IgD-negative memory B cell (primary cell): Measurements from ENCODE around the gene ATF7IP. TPM values are rescaled to one million over a fixed set of nuclear protein-coding genes. Genes with fewer than 3 reads are reported as not detected.

Experiments
- H3K27ac Mint-ChIP-seq, 3 donors: one replicate each; pipeline ENCODE4 v1.8.0; 2020 to 2022; ENCODE audit warnings: mild to moderate bottlenecking in 3 of 3, mixed read lengths in 3 of 3, moderate library complexity in 1 of 3
- H3K27me3 Mint-ChIP-seq: one replicate; pipeline ENCODE4 v1.8.0; 2021; ENCODE audit warnings: mixed read lengths
- H3K36me3 Mint-ChIP-seq: one replicate; pipeline ENCODE4 v1.8.0; 2020; ENCODE audit warnings: mild to moderate bottlenecking, mixed read lengths
- H3K4me1 Mint-ChIP-seq, 3 donors: one replicate each; pipeline ENCODE4 v1.8.0; 2020 to 2022; ENCODE audit warnings: mixed read lengths in 3 of 3, mild to moderate bottlenecking in 1 of 3
- H3K4me3 Mint-ChIP-seq, 4 donors: one replicate each; pipeline ENCODE4 v1.8.0; 2020 to 2022; ENCODE audit warnings: mild to moderate bottlenecking in 4 of 4, mixed read lengths in 4 of 4, moderate library complexity in 3 of 4
- H3K9me3 Mint-ChIP-seq, 3 donors: one replicate each; pipeline ENCODE4 v1.8.0; 2020 to 2021; ENCODE audit warnings: mixed read lengths in 3 of 3, mild to moderate bottlenecking in 1 of 3
- polyA plus RNA-seq: library from polyadenylated mRNA; unstranded; fragments of 300-500 nt; fragmentation: Illumina TruSeq; gene quantifications from one replicate; pipeline ENCODE4 v1.2.3, GENCODE V29; 2021

The ATF7IP gene
- polyA plus RNA-seq, 1 donor from 2014 or later = 126 TPM

DNA sequence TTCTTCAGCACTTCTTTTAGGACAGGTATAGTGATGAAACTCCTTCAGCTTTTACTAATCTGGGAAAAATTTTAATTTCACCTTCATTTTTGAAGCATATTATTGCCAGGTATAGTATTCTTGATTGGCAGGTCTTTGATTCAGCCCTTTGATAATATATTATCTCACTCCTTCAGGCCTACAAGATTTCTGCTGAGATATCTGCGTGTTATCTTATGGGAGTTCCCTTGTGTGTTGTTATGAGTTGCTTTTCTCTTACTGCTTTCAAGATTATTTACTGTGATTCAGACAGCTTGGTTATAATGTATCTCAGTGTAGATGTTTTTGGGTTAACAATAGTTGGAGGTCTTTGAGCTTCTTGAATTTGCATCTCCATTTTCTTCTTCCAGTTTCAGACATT is 87.4 kb downstream of the ATF7IP start:
- Mint-ChIP-seq H3K4me3 (no peak overlapping the region), H3K9me3 (peaks cover 0 to 3% (median 0%) of the 10 kb centered on the region in 3 donors), H3K27me3 (no peaks in the 10 kb centered on the region), H3K4me1 (peaks cover 16 to 37% (median 36%) of the 10 kb centered on the region in 3 donors), H3K36me3 (peaks cover 11% of the 10 kb centered on the region), H3K27ac (peak overlapping the region; percentile 33 to 65 (median 55))

DNA sequence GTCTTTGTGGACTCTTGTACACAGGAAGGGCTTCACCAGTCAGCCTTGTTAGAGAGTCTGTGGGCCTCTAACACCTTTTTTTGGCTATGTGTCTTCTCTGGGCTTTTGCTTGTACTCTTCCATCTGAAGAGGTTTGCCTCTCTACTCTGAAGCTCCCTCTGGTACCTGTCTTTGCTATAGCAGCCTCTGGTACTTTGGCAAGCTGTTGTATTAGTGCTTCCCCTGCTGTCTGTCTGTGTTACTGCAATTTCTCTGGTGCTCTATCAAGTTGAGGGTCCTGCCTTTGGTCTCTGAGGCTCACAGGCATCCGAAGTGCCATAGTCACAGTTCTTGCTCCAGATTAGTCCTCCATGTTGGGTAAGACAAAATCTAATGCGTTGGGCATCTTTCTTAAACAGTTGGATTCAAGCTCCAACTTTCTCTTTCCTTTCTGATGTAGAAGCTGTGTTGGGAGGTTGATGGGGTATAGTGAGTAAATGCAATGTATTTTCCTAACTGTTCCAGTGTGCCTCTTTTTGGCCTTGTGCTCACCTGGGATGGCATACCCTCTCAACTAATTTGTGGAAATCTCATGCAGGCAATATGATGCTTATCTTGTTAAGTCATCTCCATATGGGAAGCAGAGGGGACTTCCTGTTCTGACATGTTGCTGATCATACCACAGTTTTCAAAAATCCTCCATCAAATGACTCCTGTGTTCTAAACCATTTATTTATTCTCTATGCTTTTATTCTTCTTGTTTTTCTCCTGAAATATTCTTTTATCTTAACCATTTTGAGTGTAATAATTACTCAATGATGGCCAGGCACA is 88.8 kb downstream of the ATF7IP start:
- H3K4me3 Mint-ChIP-seq = peak overlapping the region in 1 of 4 donors; percentile 72
- no peaks in the 10 kb centered on the region for H3K27me3 Mint-ChIP-seq
- peak overlapping the region in 1 of 3 donors; percentile 46 for H3K27ac Mint-ChIP-seq
- peaks cover 13% of the 10 kb centered on the region for H3K36me3 Mint-ChIP-seq
- H3K4me1 Mint-ChIP-seq = peaks cover 14 to 32% (median 28%) of the 10 kb centered on the region in 3 donors
- peaks cover 0 to 3% (median 0%) of the 10 kb centered on the region in 3 donors for H3K9me3 Mint-ChIP-seq

DNA sequence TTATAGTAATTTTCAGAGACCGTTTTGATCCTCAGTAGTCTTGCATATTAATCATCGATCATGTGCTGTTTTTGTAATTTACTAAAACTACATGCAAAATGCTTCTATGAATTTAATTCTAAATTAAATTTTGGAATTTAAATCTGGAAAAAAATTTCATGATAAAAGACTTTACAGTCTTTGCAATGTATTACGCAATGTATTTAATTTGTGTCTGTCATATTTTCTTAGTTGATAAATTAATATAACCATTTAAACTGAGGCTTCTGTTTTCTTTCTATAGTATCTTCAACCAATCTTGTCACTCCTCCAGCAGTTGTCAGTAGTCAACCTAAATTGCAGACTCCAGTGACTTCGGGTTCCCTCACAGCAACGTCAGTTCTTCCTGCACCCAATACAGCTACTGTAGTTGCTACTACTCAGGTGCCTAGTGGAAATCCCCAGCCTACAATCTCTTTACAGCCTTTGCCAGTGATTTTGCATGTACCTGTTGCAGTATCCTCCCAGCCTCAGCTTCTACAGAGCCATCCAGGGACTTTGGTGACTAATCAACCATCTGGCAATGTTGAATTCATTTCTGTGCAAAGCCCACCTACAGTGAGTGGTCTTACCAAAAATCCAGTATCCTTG is 94.8 kb downstream of the ATF7IP start:
- no peaks in the 10 kb centered on the region for H3K27me3 Mint-ChIP-seq
- peak overlapping the region in 1 of 3 donors; percentile 29 for H3K27ac Mint-ChIP-seq
- peaks cover 11% of the 10 kb centered on the region for H3K36me3 Mint-ChIP-seq
- no peak overlapping the region for H3K4me3 Mint-ChIP-seq
- peaks cover 10 to 14% (median 14%) of the 10 kb centered on the region in 3 donors for H3K4me1 Mint-ChIP-seq
- H3K9me3 Mint-ChIP-seq = no peaks in the 10 kb centered on the region

DNA sequence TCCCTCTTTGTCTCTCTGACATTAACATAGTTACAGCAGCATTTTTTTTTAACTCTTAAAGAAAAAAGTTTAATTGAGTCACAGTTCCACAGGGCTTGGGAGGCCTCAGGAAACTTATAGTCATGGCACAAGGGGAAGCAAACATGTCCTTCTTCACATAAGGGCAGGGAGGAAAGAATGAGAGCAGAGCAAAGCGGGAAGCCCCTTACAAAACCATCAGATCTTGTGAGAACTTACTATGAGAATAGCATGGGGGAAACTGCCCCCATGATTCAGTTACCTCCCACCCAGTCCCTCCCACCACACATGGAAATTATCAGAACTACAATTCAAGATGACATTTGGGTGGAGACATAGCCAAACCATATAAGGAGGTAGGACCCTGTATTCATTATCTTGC is 106.0 kb downstream of the ATF7IP start:
- H3K27ac Mint-ChIP-seq = peak overlapping the region in 1 of 3 donors; percentile 81
- peaks cover 7 to 26% (median 24%) of the 10 kb centered on the region in 3 donors for H3K9me3 Mint-ChIP-seq
- no peaks in the 10 kb centered on the region for H3K27me3 Mint-ChIP-seq

DNA sequence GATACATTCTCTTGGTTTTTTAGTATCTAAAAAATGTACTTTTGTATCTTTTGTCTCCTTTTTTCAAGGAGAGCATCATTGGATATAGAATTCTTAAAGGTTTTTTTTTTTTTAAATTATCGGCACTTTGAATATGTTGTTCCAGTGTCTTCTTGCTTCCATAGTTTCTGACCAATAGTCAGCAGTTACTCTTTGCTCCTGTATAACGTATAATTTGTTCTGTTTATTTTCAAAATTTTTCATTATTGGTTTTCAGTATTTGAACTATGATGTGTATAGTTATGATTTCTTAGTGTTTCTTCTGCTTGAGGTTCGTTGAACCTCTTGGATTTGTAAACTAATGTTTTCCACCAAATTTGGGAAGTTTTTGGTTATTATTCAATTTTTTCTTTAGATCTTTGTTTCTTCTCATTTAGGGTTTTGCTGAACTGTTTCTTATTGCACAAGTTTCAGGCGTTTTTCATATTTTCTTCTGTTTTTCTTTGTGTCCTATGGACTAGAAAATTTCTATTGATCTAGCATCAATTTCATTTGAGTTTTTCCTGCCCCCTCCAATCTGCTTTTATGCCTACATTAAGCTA is 108.3 kb downstream of the ATF7IP start:
- Mint-ChIP-seq H3K36me3 (peaks cover 37% of the 10 kb centered on the region), H3K4me3 (no peak overlapping the region), H3K27me3 (no peaks in the 10 kb centered on the region), H3K4me1 (peaks cover 0 to 2% (median 0%) of the 10 kb centered on the region in 3 donors), H3K27ac (no peak overlapping the region), H3K9me3 (peaks cover 7 to 26% (median 24%) of the 10 kb centered on the region in 3 donors)

More for the DNA sequence above, 106.0 kb downstream of the ATF7IP start:
- H3K4me1 Mint-ChIP-seq = peaks cover 0 to 5% (median 1%) of the 10 kb centered on the region in 3 donors
- H3K36me3 Mint-ChIP-seq = peaks cover 41% of the 10 kb centered on the region
- no peak overlapping the region for H3K4me3 Mint-ChIP-seq

DNA sequence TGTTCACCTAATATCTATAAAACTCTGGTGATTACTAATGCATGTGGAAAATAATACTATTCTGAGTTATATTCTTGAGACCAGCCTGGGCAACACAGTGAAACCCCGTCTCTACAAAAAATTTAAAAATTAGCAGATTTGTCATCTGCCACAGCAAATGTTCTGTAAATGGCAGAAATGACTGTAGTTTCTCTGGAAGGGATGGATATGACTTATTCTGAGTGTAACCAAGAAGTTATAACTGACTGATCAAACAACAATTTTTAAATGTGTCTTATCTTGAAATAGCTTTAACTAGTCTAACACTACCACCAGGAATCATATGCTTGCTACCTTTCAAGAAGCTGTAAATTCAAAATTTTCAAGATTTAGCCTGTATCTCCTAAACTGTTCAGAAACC is 113.5 kb downstream of the ATF7IP start:
- Mint-ChIP-seq H3K27me3 (no peaks in the 10 kb centered on the region), H3K4me3 (no peak overlapping the region), H3K36me3 (peaks cover 21% of the 10 kb centered on the region), H3K9me3 (peaks cover 0 to 10% (median 5%) of the 10 kb centered on the region in 3 donors), H3K4me1 (peaks cover 0 to 2% (median 0%) of the 10 kb centered on the region in 3 donors), H3K27ac (peak overlapping the region in 1 of 3 donors; percentile 50)

DNA sequence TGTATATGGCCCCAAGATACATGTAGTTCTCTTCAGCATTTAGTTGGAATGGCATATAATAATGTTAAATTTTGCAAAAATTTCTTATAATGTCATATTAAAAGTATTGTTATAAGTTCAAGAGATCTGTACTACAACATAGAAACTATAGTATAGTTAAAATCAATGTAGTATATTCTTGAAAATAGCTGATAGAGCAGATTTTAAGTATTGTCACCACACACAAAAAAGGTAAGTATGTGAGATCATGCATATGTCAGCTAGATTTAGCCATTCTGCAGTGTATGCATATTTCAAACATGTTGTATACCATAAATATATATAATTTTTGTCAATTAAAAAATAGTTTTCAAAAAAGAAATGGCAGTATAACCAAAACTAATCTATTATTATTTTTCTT is 115.7 kb downstream of the ATF7IP start:
- Mint-ChIP-seq H3K36me3 (peaks cover 16% of the 10 kb centered on the region), H3K27ac (no peak overlapping the region), H3K27me3 (no peaks in the 10 kb centered on the region), H3K9me3 (no peaks in the 10 kb centered on the region), H3K4me3 (no peak overlapping the region), H3K4me1 (peaks cover 0 to 2% (median 0%) of the 10 kb centered on the region in 3 donors)

DNA sequence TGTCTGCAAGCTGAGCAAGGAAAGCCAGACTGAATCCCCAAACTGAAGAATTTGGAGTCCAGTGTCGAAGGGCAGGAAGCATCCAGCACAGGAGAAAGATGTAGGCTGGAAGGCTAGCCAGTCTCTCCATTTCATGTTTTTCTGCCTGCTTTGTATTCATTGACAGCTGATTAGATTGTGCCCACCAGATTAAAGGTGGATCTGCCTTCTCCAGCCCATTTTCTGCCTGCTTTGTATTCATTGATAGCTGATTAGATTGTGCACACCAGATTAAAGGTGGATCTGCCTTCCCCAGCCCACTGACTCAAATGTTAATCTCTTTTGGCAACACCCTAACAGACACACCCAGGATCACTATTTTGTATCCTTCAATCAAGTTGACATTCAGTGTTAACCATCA is 116.9 kb downstream of the ATF7IP start:
- Mint-ChIP-seq H3K36me3 (peaks cover 21% of the 10 kb centered on the region), H3K4me3 (no peak overlapping the region), H3K9me3 (no peaks in the 10 kb centered on the region), H3K27me3 (no peaks in the 10 kb centered on the region), H3K27ac (no peak overlapping the region), H3K4me1 (peaks cover 0 to 4% (median 0%) of the 10 kb centered on the region in 3 donors)

DNA sequence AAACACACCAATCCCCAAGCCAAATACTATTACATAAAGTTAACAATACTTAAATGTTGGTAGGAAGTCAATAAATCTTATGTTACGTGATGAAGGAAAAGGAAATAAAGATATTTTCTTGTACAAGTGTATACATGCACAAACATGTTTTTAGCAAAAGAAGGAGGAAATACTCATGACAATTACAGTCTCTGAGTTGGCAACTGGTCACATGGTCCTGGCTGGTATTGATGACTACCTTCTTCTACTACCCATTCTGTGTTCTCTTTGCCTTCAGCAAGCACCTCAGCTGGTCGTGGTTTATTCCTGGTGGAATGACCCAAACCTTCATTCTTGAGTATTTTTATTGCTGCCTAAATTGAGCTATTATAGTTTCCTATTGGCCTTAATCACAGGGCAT is 117.4 kb downstream of the ATF7IP start:
- no peak overlapping the region for H3K27ac Mint-ChIP-seq

DNA sequence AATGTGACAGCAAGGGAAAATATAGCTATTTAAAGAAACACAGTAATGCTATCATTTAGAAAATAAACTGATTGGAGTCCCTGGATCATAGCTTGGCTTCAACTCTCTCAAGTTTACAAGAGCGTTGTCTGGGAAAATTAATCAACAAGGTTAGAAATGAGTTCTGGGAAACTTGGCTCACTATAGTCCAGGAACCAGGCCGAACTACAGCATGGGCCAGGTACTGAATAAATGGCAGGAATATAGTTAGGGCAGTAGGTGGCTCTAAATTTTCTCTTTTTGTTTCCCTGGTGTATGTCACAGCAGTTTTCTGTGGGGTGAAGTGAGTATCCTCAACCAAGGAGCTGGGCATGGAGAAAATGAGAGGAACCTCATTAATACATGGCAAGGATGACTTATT is 129.8 kb downstream of the ATF7IP start:
- Mint-ChIP-seq H3K27me3 (no peaks in the 10 kb centered on the region), H3K4me3 (no peak overlapping the region), H3K9me3 (no peaks in the 10 kb centered on the region), H3K36me3 (peaks cover 21% of the 10 kb centered on the region), H3K27ac (peak overlapping the region in 1 of 3 donors; percentile 44), H3K4me1 (peaks cover 0 to 5% (median 0%) of the 10 kb centered on the region in 3 donors)

More for the DNA sequence above, 117.4 kb downstream of the ATF7IP start:
- Mint-ChIP-seq H3K36me3 (peaks cover 20% of the 10 kb centered on the region), H3K4me3 (no peak overlapping the region), H3K27me3 (no peaks in the 10 kb centered on the region), H3K9me3 (no peaks in the 10 kb centered on the region), H3K4me1 (peaks cover 0 to 4% (median 0%) of the 10 kb centered on the region in 3 donors)

DNA sequence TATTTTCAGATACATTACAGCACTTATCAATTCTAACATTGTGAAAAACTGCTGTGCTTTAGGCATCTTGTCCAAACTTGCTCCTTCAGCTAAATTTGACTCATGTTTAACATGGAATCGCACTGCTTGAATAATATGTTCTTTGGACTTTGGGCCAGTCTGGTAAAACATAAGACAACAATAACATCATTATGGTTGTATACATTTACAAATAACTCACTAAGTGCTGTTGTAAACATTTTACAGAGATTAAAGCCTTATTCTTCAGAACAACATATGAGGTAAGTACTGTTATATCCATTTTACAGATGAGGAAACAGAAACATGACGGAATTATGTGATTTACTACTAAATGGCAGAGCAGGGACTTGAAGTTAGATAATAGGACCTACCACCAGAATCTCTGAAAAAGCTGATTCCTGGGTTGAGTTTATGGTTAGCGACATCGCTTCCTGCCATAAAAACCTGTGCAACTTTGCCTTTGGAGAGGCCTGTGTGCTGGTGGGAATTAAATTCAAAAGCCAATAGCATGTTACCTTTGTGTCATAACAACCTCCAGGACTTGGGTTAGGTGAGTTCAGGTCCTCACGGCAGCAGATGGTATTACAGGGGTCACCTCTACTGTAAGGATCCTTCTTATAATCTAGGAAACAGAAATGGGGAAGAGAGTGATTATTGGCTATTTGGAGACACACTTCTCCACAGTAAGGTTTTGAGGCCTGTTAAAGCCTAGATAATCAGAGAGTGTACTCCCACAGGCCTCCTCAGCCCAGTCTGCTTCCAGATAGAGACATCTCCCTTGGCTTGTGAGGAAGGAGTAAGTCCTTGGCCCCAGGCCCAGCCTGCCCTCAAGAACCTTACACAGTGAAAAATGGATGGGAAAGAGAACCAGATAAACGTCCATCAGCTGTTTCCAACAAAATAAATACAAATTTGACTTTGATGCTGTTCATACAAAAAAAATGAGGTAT is 140.4 kb downstream of the ATF7IP start:
- no peak overlapping the region for H3K4me3 Mint-ChIP-seq
- no peak overlapping the region for H3K27ac Mint-ChIP-seq
- H3K4me1 Mint-ChIP-seq = no peaks in the 10 kb centered on the region
- no peaks in the 10 kb centered on the region for H3K9me3 Mint-ChIP-seq
- H3K27me3 Mint-ChIP-seq = no peaks in the 10 kb centered on the region
- no peaks in the 10 kb centered on the region for H3K36me3 Mint-ChIP-seq

DNA sequence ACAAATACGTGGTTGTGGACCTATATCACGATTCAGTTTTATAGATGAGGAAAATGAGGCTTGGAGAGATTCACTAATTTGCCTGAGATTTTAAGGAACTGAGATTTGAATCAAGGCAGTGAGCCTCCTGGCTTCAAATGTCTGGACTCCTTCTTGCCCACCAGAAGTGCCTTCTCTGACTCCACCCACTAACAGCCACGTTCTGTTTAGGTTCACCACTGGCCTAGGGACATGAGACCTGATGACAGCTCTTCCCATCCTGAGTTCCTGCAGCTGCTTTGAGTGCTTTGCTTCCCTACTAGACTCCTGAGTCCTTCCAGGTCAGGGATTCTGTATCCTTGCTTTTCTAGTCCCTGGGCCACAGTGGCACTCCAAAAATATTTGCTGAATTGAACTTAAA is 145.1 kb downstream of the ATF7IP start:
- H3K27ac Mint-ChIP-seq = peak overlapping the region in 1 of 3 donors; percentile 74
- H3K9me3 Mint-ChIP-seq = no peaks in the 10 kb centered on the region
- no peak overlapping the region for H3K4me3 Mint-ChIP-seq
- H3K27me3 Mint-ChIP-seq = no peaks in the 10 kb centered on the region
- H3K36me3 Mint-ChIP-seq = no peaks in the 10 kb centered on the region
- H3K4me1 Mint-ChIP-seq = no peaks in the 10 kb centered on the region

DNA sequence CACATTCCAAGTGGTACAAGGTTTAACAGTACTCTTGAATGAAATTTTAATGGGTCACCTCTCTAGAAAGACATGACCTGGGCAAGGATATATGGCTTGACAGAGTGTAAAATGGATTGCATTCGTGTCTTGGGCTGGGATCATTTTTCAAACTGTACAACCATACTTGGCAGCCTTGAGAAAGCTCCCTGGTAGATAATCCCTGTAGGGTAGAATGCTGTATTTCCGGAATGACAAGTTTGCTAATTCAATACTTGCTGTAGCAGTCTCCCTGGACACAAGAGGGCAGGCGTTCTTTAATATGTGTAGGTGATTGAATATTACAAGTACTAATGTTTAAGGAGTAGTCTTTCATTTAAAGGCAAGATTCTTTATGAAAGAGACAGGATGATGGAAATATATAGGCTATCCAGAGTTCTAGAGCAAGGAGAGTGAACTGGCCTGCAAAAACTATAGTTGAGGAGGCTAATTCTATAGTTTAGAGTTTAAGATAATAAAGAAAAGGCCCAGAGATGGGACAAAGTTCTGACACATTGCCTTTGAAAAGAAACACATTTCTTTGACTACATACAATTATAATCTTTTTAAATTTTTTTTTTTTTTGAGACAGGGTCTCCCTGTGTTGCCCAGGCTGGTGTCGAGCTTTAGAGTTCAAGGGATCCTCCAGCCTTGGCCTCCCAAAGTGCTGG is 148.8 kb downstream of the ATF7IP start:
- H3K27ac Mint-ChIP-seq = no peak overlapping the region
- no peaks in the 10 kb centered on the region for H3K4me1 Mint-ChIP-seq
- H3K4me3 Mint-ChIP-seq = no peak overlapping the region
- no peaks in the 10 kb centered on the region for H3K36me3 Mint-ChIP-seq
- H3K27me3 Mint-ChIP-seq = no peaks in the 10 kb centered on the region
- H3K9me3 Mint-ChIP-seq = peaks cover 0 to 2% (median 0%) of the 10 kb centered on the region in 3 donors

DNA sequence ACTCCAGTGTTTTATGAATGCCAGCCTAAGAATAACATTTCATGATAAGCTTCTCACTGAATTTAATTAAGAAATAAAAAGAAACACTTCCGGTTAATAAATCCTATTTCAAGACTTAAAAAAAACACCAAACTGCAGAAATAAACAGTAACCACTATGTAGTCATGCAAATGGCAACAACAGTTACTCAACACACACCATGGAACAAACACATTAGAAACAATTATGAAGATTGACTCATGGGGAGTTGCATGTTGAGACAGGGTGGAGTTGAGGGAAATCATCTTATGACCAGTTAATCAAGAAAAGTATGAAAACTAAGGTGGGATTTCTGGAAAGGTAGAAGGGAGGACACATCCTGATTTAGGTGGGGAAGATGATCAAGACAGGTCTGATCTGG is 149.5 kb downstream of the ATF7IP start:
- Mint-ChIP-seq H3K27ac (no peak overlapping the region), H3K4me3 (no peak overlapping the region), H3K36me3 (no peaks in the 10 kb centered on the region), H3K27me3 (no peaks in the 10 kb centered on the region), H3K9me3 (peaks cover 2 to 4% (median 2%) of the 10 kb centered on the region in 3 donors), H3K4me1 (no peaks in the 10 kb centered on the region)
